ENCODE measurements around the gene SMOC1.

SMOC1 gene

DNA sequence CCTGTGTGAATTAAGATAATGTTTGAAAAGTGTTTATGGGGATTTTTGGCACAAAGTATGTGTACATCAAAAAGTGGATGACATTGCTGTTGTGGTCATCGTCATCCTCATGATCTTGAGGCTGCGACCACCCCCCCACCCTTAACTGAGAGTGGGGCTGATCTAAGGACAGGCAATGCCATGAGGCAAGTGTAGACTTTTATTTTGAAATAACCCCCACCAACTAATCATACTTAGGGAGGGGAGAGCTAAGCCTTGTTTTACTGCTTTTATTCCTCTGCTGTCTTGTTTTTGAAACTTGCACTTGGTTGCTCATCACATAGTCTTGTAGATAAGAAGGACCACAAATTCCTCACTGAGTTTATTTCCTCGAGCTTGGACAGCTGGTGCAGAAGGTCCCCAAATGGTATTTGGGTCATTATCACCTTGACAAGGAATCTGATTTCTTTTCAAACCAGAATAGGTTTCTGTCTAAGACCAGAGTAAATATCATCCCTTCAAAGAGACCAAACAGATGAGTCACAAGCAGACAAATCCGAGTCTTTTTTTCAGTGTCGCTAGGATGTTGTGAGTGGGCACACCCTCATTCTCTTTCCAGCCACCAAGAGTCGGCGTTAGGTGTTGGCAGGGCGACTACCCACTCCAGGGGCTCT is 23.9 kb upstream of the SMOC1 start:
- no CpG with 5 or more reads among the region's 8 CpGs for WGBS, 2 donors (ENCODE audit: extremely low coverage in 2 of 2, insufficient read length in 2 of 2, insufficient replicate concordance in 1 of 2)
- Histone ChIP-seq H3K27ac (replicated peaks; ENCODE audit: low read length) (no peak overlapping the region), H3K4me1 (ENCODE audit: control insufficient read depth in 2 of 2, insufficient read depth in 1 of 2, low read depth in 1 of 2, low read length in 2 of 2) (peaks cover 4 to 25% of the 10 kb centered on the region in 2 donors), H3K79me1 (ENCODE audit: low read depth, low read length) (no peaks in the 10 kb centered on the region), H2BK12ac (ENCODE audit: low read length) (no peak overlapping the region), H2BK5ac (ENCODE audit: low read length) (no peak overlapping the region), H3K14ac (ENCODE audit: low read length) (no peak overlapping the region), H3K9me3 (replicated peaks in 1 of 2; ENCODE audit: control insufficient read depth in 2 of 2, insufficient read depth in 1 of 2, low read depth in 1 of 2, low read length in 2 of 2) (no peaks in the 10 kb centered on the region), H3K18ac (ENCODE audit: low read length) (no peak overlapping the region), H2BK120ac (ENCODE audit: low read depth, low read length) (no peak overlapping the region), H2AK5ac (ENCODE audit: low read depth, low read length) (no peak overlapping the region), H2BK15ac (ENCODE audit: low read length) (no peak overlapping the region), H3K36me3 (replicated peaks in 1 of 2; ENCODE audit: control insufficient read depth in 2 of 2, insufficient read depth in 2 of 2, low read length in 2 of 2) (no peaks in the 10 kb centered on the region), H4K91ac (ENCODE audit: low read depth, low read length, poor library complexity) (no peak overlapping the region), H2AFZ (ENCODE audit: low read length) (no peak overlapping the region), H3K4ac (ENCODE audit: low read length) (no peak overlapping the region), H3K9ac (ENCODE audit: low read depth, low read length, poor library complexity) (no peak overlapping the region), H4K8ac (ENCODE audit: low read depth, low read length) (no peak overlapping the region), H3K4me2 (ENCODE audit: insufficient read depth, low read length, poor library complexity, severe bottlenecking) (no peak overlapping the region), H3K23ac (ENCODE audit: low read depth, low read length, poor library complexity) (no peak overlapping the region), H3K27me3 (ENCODE audit: control insufficient read depth in 3 of 3, insufficient read depth in 3 of 3, low read depth in 1 of 3, low read length in 3 of 3) (peaks cover 0 to 39% (median 0%) of the 10 kb centered on the region in 3 experiments), H3K4me3 (ENCODE audit: low read length in 2 of 2) (no peak overlapping the region)
- no peak for DNase-seq (ENCODE audit: low spot score)

DNA sequence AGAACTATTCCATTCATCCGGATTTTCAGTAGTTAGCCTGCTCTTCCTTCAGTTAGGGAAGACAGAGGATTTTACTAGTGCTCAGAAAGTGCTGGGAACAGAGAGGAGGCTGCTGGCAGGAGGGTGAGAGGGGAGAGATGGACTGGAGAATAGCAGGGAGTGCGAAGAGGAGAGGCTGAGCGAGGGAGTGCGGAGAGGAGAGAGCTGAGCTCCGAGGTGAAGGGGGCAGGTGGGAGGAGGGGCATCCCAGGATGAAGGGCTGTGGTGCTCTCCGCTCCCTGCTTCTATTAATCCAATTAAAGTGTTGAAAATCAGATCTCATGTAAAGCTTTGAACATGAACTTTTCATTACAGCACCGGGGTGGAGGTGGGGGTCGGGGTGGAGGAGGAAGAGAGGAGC is 20.4 kb upstream of the SMOC1 start:
- H3K23ac ChIP-seq (ENCODE audit: low read depth, low read length, poor library complexity), result no peak overlapping the region
- H3K4me2 ChIP-seq (ENCODE audit: insufficient read depth, low read length, poor library complexity, severe bottlenecking), result no peak overlapping the region
- no peak overlapping the region for H2BK15ac ChIP-seq (ENCODE audit: low read length)
- peaks cover 7 to 16% of the 10 kb centered on the region in 2 donors for H3K4me1 ChIP-seq (ENCODE audit: control insufficient read depth in 2 of 2, insufficient read depth in 1 of 2, low read depth in 1 of 2, low read length in 2 of 2)
- no peak overlapping the region for H4K91ac ChIP-seq (ENCODE audit: low read depth, low read length, poor library complexity)
- H3K9me3 ChIP-seq (replicated peaks in 1 of 2; ENCODE audit: control insufficient read depth in 2 of 2, insufficient read depth in 1 of 2, low read depth in 1 of 2, low read length in 2 of 2), result no peaks in the 10 kb centered on the region
- H3K4ac ChIP-seq (ENCODE audit: low read length), result no peak overlapping the region
- no peak for DNase-seq (ENCODE audit: low spot score)
- H3K18ac ChIP-seq (ENCODE audit: low read length), result no peak overlapping the region
- no peak overlapping the region for H3K27ac ChIP-seq (replicated peaks; ENCODE audit: low read length)
- no peak overlapping the region for H4K8ac ChIP-seq (ENCODE audit: low read depth, low read length)
- H2AFZ ChIP-seq (ENCODE audit: low read length), result peak overlapping the region; percentile 41
- H2BK120ac ChIP-seq (ENCODE audit: low read depth, low read length), result peak overlapping the region; percentile 37
- no peak overlapping the region for H2BK12ac ChIP-seq (ENCODE audit: low read length)
- no peak overlapping the region for H3K9ac ChIP-seq (ENCODE audit: low read depth, low read length, poor library complexity)
- H2AK5ac ChIP-seq (ENCODE audit: low read depth, low read length), result no peak overlapping the region
- no peak overlapping the region for H3K14ac ChIP-seq (ENCODE audit: low read length)
- H2BK5ac ChIP-seq (ENCODE audit: low read length), result no peak overlapping the region
- peaks cover 0 to 42% (median 0%) of the 10 kb centered on the region in 3 experiments for H3K27me3 ChIP-seq (ENCODE audit: control insufficient read depth in 3 of 3, insufficient read depth in 3 of 3, low read depth in 1 of 3, low read length in 3 of 3)
- H3K36me3 ChIP-seq (replicated peaks in 1 of 2; ENCODE audit: control insufficient read depth in 2 of 2, insufficient read depth in 2 of 2, low read length in 2 of 2), result no peaks in the 10 kb centered on the region
- no CpG with 5 or more reads among the region's 8 CpGs for WGBS, 2 donors (ENCODE audit: extremely low coverage in 2 of 2, insufficient read length in 2 of 2, insufficient replicate concordance in 1 of 2)
- H3K79me1 ChIP-seq (ENCODE audit: low read depth, low read length), result no peaks in the 10 kb centered on the region
- no peak overlapping the region for H3K4me3 ChIP-seq (ENCODE audit: low read length in 2 of 2)

DNA sequence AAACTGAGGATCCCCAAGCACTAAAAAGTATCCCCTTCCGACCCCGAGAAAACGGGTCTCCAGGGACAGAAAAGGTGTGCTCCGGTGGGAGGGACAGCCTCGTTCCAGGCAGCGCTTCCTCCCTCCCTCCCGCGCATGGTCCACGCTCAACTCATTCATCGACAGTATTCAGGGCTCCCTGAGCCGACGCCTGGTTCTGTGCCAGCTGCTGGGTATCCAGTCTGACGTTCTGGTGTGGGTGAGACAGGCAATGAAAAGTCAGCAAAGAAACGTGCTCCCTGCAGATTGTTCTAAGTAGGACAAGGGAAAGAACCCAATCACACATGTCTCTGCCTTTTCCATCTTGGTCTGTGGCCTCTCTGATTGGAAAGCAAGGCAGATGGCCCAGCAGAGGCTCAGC is 19.6 kb upstream of the SMOC1 start:
- Histone ChIP-seq H3K79me1 (ENCODE audit: low read depth, low read length) (no peaks in the 10 kb centered on the region), H3K14ac (ENCODE audit: low read length) (no peak overlapping the region), H3K18ac (ENCODE audit: low read length) (peak overlapping the region; percentile 73), H3K27ac (replicated peaks; ENCODE audit: low read length) (no peak overlapping the region), H3K23ac (ENCODE audit: low read depth, low read length, poor library complexity) (no peak overlapping the region), H3K4me2 (ENCODE audit: insufficient read depth, low read length, poor library complexity, severe bottlenecking) (no peak overlapping the region), H3K9ac (ENCODE audit: low read depth, low read length, poor library complexity) (no peak overlapping the region), H3K4me3 (ENCODE audit: low read length in 2 of 2) (no peak overlapping the region), H4K91ac (ENCODE audit: low read depth, low read length, poor library complexity) (peak overlapping the region; percentile 87), H2BK15ac (ENCODE audit: low read length) (no peak overlapping the region), H2AFZ (ENCODE audit: low read length) (peak overlapping the region; percentile 74), H2AK5ac (ENCODE audit: low read depth, low read length) (no peak overlapping the region), H3K27me3 (ENCODE audit: control insufficient read depth in 3 of 3, insufficient read depth in 3 of 3, low read depth in 1 of 3, low read length in 3 of 3) (peaks cover 0 to 37% (median 0%) of the 10 kb centered on the region in 3 experiments), H3K4me1 (ENCODE audit: control insufficient read depth in 2 of 2, insufficient read depth in 1 of 2, low read depth in 1 of 2, low read length in 2 of 2) (peaks cover 7 to 16% of the 10 kb centered on the region in 2 donors), H3K36me3 (replicated peaks in 1 of 2; ENCODE audit: control insufficient read depth in 2 of 2, insufficient read depth in 2 of 2, low read length in 2 of 2) (no peaks in the 10 kb centered on the region), H3K4ac (ENCODE audit: low read length) (no peak overlapping the region), H4K8ac (ENCODE audit: low read depth, low read length) (no peak overlapping the region), H3K9me3 (replicated peaks in 1 of 2; ENCODE audit: control insufficient read depth in 2 of 2, insufficient read depth in 1 of 2, low read depth in 1 of 2, low read length in 2 of 2) (peaks cover 3 to 6% of the 10 kb centered on the region in 2 donors), H2BK5ac (ENCODE audit: low read length) (no peak overlapping the region), H2BK120ac (ENCODE audit: low read depth, low read length) (peak overlapping the region; percentile 14), H2BK12ac (ENCODE audit: low read length) (peak overlapping the region; percentile 67)
- DNase-seq (ENCODE audit: low spot score), result no peak
- WGBS, 2 donors (ENCODE audit: extremely low coverage in 2 of 2, insufficient read length in 2 of 2, insufficient replicate concordance in 1 of 2), result no CpG with 5 or more reads among the region's 14 CpGs

DNA sequence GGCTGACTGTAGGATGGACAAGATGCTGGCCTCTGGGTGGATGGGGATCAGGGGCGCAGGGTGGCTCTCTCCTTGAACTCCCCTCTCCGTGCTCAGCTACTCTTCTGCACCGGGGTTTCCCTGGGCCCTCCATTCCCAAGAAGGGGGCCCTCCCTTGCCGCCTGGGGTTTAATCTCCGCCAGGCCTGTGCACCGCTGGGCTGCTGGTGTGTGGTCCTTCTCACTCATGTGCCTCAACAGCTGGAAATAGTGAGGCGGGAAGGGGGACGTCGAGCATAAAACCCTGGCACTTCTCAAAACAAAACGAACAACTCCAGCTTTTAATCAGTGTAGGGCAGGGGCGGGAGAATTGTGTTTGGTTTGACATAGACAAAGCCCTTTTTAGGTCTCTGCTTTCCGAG is 19.0 kb upstream of the SMOC1 start:
- Histone ChIP-seq H2BK5ac (ENCODE audit: low read length) (no peak overlapping the region), H2AK5ac (ENCODE audit: low read depth, low read length) (peak overlapping the region; percentile 36), H3K36me3 (replicated peaks in 1 of 2; ENCODE audit: control insufficient read depth in 2 of 2, insufficient read depth in 2 of 2, low read length in 2 of 2) (no peaks in the 10 kb centered on the region), H2BK12ac (ENCODE audit: low read length) (no peak overlapping the region), H2BK15ac (ENCODE audit: low read length) (no peak overlapping the region), H3K9ac (ENCODE audit: low read depth, low read length, poor library complexity) (no peak overlapping the region), H3K79me1 (ENCODE audit: low read depth, low read length) (no peaks in the 10 kb centered on the region), H3K4ac (ENCODE audit: low read length) (no peak overlapping the region), H4K8ac (ENCODE audit: low read depth, low read length) (no peak overlapping the region), H3K9me3 (replicated peaks in 1 of 2; ENCODE audit: control insufficient read depth in 2 of 2, insufficient read depth in 1 of 2, low read depth in 1 of 2, low read length in 2 of 2) (peaks cover 8 to 12% of the 10 kb centered on the region in 2 donors), H3K27me3 (ENCODE audit: control insufficient read depth in 3 of 3, insufficient read depth in 3 of 3, low read depth in 1 of 3, low read length in 3 of 3) (peaks cover 0 to 37% (median 0%) of the 10 kb centered on the region in 3 experiments), H2AFZ (ENCODE audit: low read length) (peak overlapping the region; percentile 74), H4K91ac (ENCODE audit: low read depth, low read length, poor library complexity) (no peak overlapping the region), H2BK120ac (ENCODE audit: low read depth, low read length) (no peak overlapping the region), H3K4me2 (ENCODE audit: insufficient read depth, low read length, poor library complexity, severe bottlenecking) (no peak overlapping the region), H3K18ac (ENCODE audit: low read length) (no peak overlapping the region), H3K23ac (ENCODE audit: low read depth, low read length, poor library complexity) (no peak overlapping the region), H3K4me1 (ENCODE audit: control insufficient read depth in 2 of 2, insufficient read depth in 1 of 2, low read depth in 1 of 2, low read length in 2 of 2) (peaks cover 7 to 16% of the 10 kb centered on the region in 2 donors), H3K4me3 (ENCODE audit: low read length in 2 of 2) (no peak overlapping the region), H3K14ac (ENCODE audit: low read length) (no peak overlapping the region), H3K27ac (replicated peaks; ENCODE audit: low read length) (no peak overlapping the region)
- no CpG with 5 or more reads among the region's 12 CpGs for WGBS, 2 donors (ENCODE audit: extremely low coverage in 2 of 2, insufficient read length in 2 of 2, insufficient replicate concordance in 1 of 2)
- no peak for DNase-seq (ENCODE audit: low spot score)

Measured in neuronal stem cell (in vitro differentiated cells).